ENCODE measurements around the gene ADGRD2. TPM values are rescaled to one million over a fixed set of nuclear protein-coding genes. Genes with fewer than 3 reads are reported as not detected.
A peak's percentile ranks its signal among the peaks of the same experiment; 100 is the strongest.

Gene ADGRD2
- total RNA-seq, 3 donors from 2014 or later (not counting 1 experiment from before 2014, with no cell fraction given) = not detected

DNA sequence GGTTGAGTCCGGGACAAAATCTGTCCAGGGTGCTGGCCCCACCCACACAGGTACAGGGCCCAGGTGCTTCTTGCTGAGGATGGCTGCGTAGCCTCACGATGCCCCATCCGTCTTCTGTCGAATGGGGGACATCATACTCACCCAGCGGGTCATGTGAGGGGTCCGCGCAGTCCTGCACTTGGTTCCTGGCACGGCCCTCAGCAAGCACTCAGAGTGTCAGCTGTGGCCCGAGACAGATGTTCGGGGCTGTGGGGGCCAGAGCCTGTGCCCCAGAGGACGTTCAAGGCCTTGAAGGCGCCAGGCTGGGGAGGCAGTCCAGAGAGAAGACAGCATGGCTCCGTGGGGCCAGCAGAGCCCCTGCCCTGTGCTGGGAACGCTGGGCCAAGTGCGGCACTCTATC lies 29.1 kb downstream of the ADGRD2 start:
- Histone ChIP-seq H3K36me3 (ENCODE audit: control insufficient read depth, insufficient read depth, low read length) (no peaks in the 10 kb centered on the region), H3K4me1 (ENCODE audit: control insufficient read depth, insufficient read depth, low read length) (peaks cover 5% of the 10 kb centered on the region), H3K4me3 (ENCODE audit: low read length) (no peak overlapping the region), H3K9me3 (ENCODE audit: control insufficient read depth, insufficient read depth, low read length) (no peaks in the 10 kb centered on the region), H3K27me3 (ENCODE audit: control insufficient read depth, insufficient read depth, low read length) (peaks cover 8% of the 10 kb centered on the region), H3K27ac (ENCODE audit: low read length) (no peak overlapping the region)
- intact Hi-C loops (cut with micrococcal nuclease) = no loop called here
- ATAC-seq = no peak
- H3K4me1 Mint-ChIP-seq = peaks cover 0 to 6% of the 10 kb centered on the region in 2 donors
- peaks cover 12 to 16% of the 10 kb centered on the region in 2 donors for H3K27me3 Mint-ChIP-seq (ENCODE audit: low read depth in 2 of 2)
- no peak overlapping the region for H3K27ac Mint-ChIP-seq
- TF ChIP-seq, protein P1, sequence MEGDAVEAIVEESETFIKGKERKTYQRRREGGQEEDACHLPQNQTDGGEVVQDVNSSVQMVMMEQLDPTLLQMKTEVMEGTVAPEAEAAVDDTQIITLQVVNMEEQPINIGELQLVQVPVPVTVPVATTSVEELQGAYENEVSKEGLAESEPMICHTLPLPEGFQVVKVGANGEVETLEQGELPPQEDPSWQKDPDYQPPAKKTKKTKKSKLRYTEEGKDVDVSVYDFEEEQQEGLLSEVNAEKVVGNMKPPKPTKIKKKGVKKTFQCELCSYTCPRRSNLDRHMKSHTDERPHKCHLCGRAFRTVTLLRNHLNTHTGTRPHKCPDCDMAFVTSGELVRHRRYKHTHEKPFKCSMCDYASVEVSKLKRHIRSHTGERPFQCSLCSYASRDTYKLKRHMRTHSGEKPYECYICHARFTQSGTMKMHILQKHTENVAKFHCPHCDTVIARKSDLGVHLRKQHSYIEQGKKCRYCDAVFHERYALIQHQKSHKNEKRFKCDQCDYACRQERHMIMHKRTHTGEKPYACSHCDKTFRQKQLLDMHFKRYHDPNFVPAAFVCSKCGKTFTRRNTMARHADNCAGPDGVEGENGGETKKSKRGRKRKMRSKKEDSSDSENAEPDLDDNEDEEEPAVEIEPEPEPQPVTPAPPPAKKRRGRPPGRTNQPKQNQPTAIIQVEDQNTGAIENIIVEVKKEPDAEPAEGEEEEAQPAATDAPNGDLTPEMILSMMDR (IDR thresholded peaks at IDR 0.05) = no peak
- H3K9me3 Mint-ChIP-seq = no peaks in the 10 kb centered on the region
- H3K4me3 Mint-ChIP-seq = no peak overlapping the region
- H3K36me3 Mint-ChIP-seq = no peaks in the 10 kb centered on the region
- 90% methylated on average over 16 of the region's 16 CpGs for WGBS (ENCODE audit: insufficient coverage)
- no peak for DNase-seq

- TF ChIP-seq, protein P1 (IDR thresholded peaks at IDR 0.05) = no peak
- 80% methylated on average over 6 of the region's 6 CpGs for WGBS (ENCODE audit: insufficient coverage)
- Mint-ChIP-seq H3K4me3 (no peak overlapping the region), H3K4me1 (peaks cover 0 to 6% of the 10 kb centered on the region in 2 donors), H3K27me3 (ENCODE audit: low read depth in 2 of 2) (peaks cover 12 to 14% of the 10 kb centered on the region in 2 donors), H3K36me3 (no peaks in the 10 kb centered on the region), H3K27ac (no peak overlapping the region), H3K9me3 (no peaks in the 10 kb centered on the region)
- ATAC-seq (no peak), DNase-seq (no peak)
- intact Hi-C loops (cut with micrococcal nuclease) = no loop called here
- H3K27me3 ChIP-seq (ENCODE audit: control insufficient read depth, insufficient read depth, low read length) = peaks cover 8% of the 10 kb centered on the region
- no peaks in the 10 kb centered on the region for H3K9me3 ChIP-seq (ENCODE audit: control insufficient read depth, insufficient read depth, low read length)
- H3K4me3 ChIP-seq (ENCODE audit: low read length) = no peak overlapping the region
- H3K27ac ChIP-seq (ENCODE audit: low read length) = no peak overlapping the region
- H3K36me3 ChIP-seq (ENCODE audit: control insufficient read depth, insufficient read depth, low read length) = no peaks in the 10 kb centered on the region
- H3K4me1 ChIP-seq (ENCODE audit: control insufficient read depth, insufficient read depth, low read length) = peaks cover 5% of the 10 kb centered on the region
Observed at GRCh38 chr9:124479947-124480620, 29.8 kb downstream of the ADGRD2 start.

- no peak overlapping the region for H3K27ac ChIP-seq (ENCODE audit: low read length)
- H3K36me3 ChIP-seq (ENCODE audit: control insufficient read depth, insufficient read depth, low read length) = no peaks in the 10 kb centered on the region
- H3K4me3 ChIP-seq (ENCODE audit: low read length) = no peak overlapping the region
- Mint-ChIP-seq H3K9me3 (no peaks in the 10 kb centered on the region), H3K4me1 (peaks cover 0 to 6% of the 10 kb centered on the region in 2 donors), H3K36me3 (no peaks in the 10 kb centered on the region), H3K4me3 (no peak overlapping the region), H3K27ac (no peak overlapping the region), H3K27me3 (ENCODE audit: low read depth in 2 of 2) (peaks cover 12 to 13% of the 10 kb centered on the region in 2 donors)
- 34% methylated on average over 7 of the region's 7 CpGs for whole genome bisulfite sequencing (ENCODE audit: insufficient coverage)
- peaks cover 8% of the 10 kb centered on the region for H3K27me3 ChIP-seq (ENCODE audit: control insufficient read depth, insufficient read depth, low read length)
- DNase-seq = no peak
- intact Hi-C loops (cut with micrococcal nuclease) = no loop called here
- TF ChIP-seq, protein P1 (IDR thresholded peaks at IDR 0.05) = no peak
- peak in 1 of 3 donors; percentile 39 for ATAC-seq
- H3K4me1 ChIP-seq (ENCODE audit: control insufficient read depth, insufficient read depth, low read length) = peaks cover 5% of the 10 kb centered on the region
- no peaks in the 10 kb centered on the region for H3K9me3 ChIP-seq (ENCODE audit: control insufficient read depth, insufficient read depth, low read length)
Observed at GRCh38 chr9:124480621-124480981, 30.4 kb downstream of the ADGRD2 start.

DNA sequence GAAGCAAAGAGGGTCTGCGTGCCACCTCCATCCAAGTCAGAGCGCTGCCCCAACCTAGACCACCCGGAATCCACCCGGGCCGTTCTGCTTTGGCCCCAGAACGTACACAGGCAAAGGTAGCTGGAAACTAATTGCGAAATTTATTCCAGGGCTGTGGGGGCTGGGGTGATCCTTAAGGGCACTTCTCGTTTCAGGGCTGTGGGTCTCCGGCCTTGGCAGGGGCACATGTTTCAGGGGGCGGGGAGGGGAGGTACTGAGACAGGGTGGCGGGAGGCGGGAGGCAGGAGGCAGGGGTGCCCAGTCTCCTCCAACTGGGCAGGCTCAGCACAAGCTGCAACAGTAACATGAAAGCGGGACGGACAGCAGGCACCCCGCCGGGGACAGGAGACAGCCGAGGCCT lies 30.9 kb downstream of the ADGRD2 start:
- no peaks in the 10 kb centered on the region for H3K9me3 Mint-ChIP-seq
- H3K4me1 Mint-ChIP-seq = peaks cover 0 to 6% of the 10 kb centered on the region in 2 donors
- no peak overlapping the region for H3K27ac Mint-ChIP-seq
- Histone ChIP-seq H3K36me3 (ENCODE audit: control insufficient read depth, insufficient read depth, low read length) (no peaks in the 10 kb centered on the region), H3K4me3 (ENCODE audit: low read length) (no peak overlapping the region), H3K4me1 (ENCODE audit: control insufficient read depth, insufficient read depth, low read length) (peaks cover 5% of the 10 kb centered on the region), H3K9me3 (ENCODE audit: control insufficient read depth, insufficient read depth, low read length) (no peaks in the 10 kb centered on the region), H3K27ac (ENCODE audit: low read length) (no peak overlapping the region), H3K27me3 (ENCODE audit: control insufficient read depth, insufficient read depth, low read length) (peaks cover 8% of the 10 kb centered on the region)
- peaks cover 12 to 13% of the 10 kb centered on the region in 2 donors for H3K27me3 Mint-ChIP-seq (ENCODE audit: low read depth in 2 of 2)
- WGBS (ENCODE audit: insufficient coverage) = 70% methylated on average over 17 of the region's 17 CpGs
- no peak overlapping the region for H3K4me3 Mint-ChIP-seq
- ATAC-seq (no peak), DNase-seq (no peak)
- TF ChIP-seq, protein P1 (IDR thresholded peaks at IDR 0.05) = no peak
- H3K36me3 Mint-ChIP-seq = no peaks in the 10 kb centered on the region
- intact Hi-C loops (cut with micrococcal nuclease) = no loop called here
